Stimulated activated naive B cell treated with anti-CD40 and anti-IgM and Interleukin-4, amounts not matched to agents 10 μg/mL and 1 μg/mL and 100 μg/mL, for 72 hours (primary cell): ENCODE measurements around the gene MYOD1.
A peak's percentile ranks its signal among the peaks of the same experiment; 100 is the strongest.

ENCODE experiments used
- ATAC-seq, 2 donors: fragments of 150-1000 bp; cut with Tn5 transposase; replicated peaks; 2 replicates each; pipeline ENCODE4 v1.10.0; 2021; ENCODE audit warnings: moderate library complexity in 1 of 2
- DNase-seq: peaks from one replicate; pipeline ENCODE4 v3.0.0; 2021
- H3K27ac Mint-ChIP-seq: one replicate; pipeline ENCODE4 v1.8.0; 2022; ENCODE audit warnings: mild to moderate bottlenecking, mixed read lengths
- H3K27me3 Mint-ChIP-seq, 2 donors: one replicate each; pipeline ENCODE4 v1.8.0; 2022; ENCODE audit warnings: mixed read lengths in 2 of 2
- H3K36me3 Mint-ChIP-seq, 2 donors: one replicate each; pipeline ENCODE4 v1.8.0; 2022; ENCODE audit warnings: mixed read lengths in 2 of 2, mild to moderate bottlenecking in 1 of 2
- H3K4me1 Mint-ChIP-seq, 2 donors: one replicate each; pipeline ENCODE4 v1.8.0; 2022; ENCODE audit warnings: mixed read lengths in 2 of 2, mild to moderate bottlenecking in 1 of 2
- H3K4me3 Mint-ChIP-seq, 2 donors: one replicate each; pipeline ENCODE4 v1.8.0; 2022; ENCODE audit warnings: mild to moderate bottlenecking in 2 of 2, mixed read lengths in 2 of 2, moderate library complexity in 1 of 2
- H3K9me3 Mint-ChIP-seq, 2 donors: one replicate each; pipeline ENCODE4 v1.8.0; 2022; ENCODE audit warnings: mixed read lengths in 2 of 2, mild to moderate bottlenecking in 1 of 2

Gene MYOD1

DNA sequence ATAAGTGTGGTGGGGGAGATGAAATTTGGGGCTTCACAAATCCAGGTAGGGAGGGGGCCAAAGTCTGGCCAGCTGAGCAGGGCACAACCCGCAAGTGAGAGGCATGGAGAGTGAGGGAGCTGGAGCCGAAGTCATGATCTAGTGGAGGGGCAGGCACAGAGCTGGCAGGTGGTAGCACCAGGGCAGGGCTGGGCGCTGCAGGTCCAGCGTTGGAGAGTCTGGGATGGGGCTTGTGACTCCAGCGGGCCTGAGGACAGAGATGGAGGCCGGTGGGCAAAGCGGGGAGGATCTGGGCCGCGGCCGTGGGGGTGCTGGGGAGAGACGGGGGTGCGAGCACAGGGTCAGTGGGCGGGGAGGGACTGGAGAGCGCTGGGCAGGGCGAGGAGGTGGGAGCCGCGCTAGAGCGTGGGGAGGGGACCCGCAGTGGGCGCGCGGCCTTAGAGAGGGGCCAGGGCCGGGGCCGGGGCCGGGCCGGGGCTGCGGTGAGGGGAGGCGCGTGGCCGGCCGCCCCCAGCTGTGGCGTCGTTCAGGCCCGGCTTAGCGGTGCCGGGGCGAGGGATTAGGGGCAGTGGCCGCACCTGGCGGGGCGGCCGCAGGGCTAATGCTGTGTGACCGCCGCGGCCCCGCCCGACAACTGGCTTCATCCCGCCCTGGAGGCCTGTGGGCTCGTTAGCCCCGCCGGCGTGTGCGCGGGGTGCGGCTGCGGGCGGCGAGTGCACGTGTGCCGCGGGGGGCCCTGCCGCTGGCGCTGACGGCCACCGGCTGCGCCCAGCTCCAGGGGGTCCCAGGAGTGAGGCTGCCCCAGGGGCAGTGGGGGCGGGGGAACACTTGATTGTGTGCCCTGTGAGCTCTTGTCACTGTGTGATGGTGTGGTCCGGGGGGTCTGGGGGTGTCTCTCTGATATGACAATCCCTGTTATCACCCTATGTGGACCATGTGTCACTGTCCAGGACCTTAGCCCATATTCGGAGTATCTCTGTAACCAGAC is 23.6 kb upstream of the MYOD1 start:
- Mint-ChIP-seq H3K4me1 (peaks cover 4 to 5% of the 10 kb centered on the region in 2 donors), H3K27me3 (peaks cover 42 to 53% of the 10 kb centered on the region in 2 donors), H3K36me3 (no peaks in the 10 kb centered on the region), H3K9me3 (no peaks in the 10 kb centered on the region), H3K27ac (no peak overlapping the region), H3K4me3 (no peak overlapping the region)
- DNase-seq (no peak), ATAC-seq (no peak)

DNA sequence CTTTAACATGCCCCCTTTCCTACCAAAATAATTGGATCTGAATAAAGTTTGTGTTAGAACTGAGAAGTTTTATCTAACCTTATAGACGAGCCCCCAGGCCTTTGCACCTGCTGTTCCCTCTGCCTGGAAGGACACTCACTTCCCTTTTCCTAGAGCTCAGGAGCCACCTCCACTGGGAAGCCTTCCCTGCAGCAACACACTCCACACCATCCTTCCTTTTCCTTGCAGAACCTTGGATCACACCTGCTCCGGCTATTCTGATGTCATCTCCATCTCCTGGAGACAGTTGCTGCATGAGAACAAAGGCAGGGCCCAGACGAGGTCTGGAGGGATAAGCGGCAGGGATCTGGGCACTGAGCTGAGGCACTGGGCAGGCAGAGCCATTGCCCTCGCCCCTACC is 22.6 kb upstream of the MYOD1 start:
- Mint-ChIP-seq H3K9me3 (no peaks in the 10 kb centered on the region), H3K36me3 (no peaks in the 10 kb centered on the region), H3K27me3 (peaks cover 40 to 50% of the 10 kb centered on the region in 2 donors), H3K4me1 (peaks cover 4 to 5% of the 10 kb centered on the region in 2 donors), H3K4me3 (no peak overlapping the region), H3K27ac (no peak overlapping the region)
- no peak for ATAC-seq
- DNase-seq, result no peak

DNA sequence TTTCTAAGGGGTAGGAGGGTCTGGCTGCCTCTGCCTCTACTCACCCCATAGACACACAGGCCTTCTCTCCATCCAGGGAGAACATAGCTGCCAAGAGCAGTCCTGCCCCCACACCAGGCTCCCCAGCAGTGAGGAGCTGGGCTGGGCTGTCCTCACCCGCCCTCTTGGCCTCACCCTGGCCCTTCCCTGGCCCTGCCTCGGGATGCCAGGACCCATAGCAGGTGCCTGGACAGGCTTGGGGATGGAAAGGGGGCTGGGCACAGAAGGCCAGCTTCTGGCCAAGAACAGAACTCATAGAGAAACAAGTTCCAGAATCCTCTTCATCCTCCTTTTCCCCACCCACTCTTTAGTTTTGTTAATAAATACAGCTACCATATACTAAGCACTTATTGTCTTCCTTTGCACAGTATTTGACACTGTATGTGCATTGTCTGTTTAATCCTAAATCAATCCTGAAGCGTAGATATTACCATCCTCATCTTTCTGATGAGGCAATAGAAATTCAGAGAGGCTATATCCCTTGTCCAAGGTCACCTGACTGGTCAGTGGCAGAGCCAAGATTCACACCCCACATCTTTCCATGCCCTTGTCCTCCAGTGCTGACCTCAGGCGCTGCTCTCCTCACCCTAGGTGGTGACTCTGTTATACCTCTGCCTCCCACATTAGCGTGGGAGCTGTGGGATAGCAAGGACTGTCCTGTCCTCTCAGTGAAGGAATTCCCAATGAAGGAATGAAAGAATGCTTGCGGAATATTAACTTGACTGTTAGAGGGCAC is 22.0 kb upstream of the MYOD1 start:
- H3K4me3 Mint-ChIP-seq, result no peak overlapping the region
- H3K27me3 Mint-ChIP-seq, result peaks cover 35 to 44% of the 10 kb centered on the region in 2 donors
- H3K9me3 Mint-ChIP-seq, result no peaks in the 10 kb centered on the region
- H3K36me3 Mint-ChIP-seq, result no peaks in the 10 kb centered on the region
- peaks cover 4 to 5% of the 10 kb centered on the region in 2 donors for H3K4me1 Mint-ChIP-seq
- no peak for ATAC-seq
- H3K27ac Mint-ChIP-seq, result no peak overlapping the region
- DNase-seq, result no peak

DNA sequence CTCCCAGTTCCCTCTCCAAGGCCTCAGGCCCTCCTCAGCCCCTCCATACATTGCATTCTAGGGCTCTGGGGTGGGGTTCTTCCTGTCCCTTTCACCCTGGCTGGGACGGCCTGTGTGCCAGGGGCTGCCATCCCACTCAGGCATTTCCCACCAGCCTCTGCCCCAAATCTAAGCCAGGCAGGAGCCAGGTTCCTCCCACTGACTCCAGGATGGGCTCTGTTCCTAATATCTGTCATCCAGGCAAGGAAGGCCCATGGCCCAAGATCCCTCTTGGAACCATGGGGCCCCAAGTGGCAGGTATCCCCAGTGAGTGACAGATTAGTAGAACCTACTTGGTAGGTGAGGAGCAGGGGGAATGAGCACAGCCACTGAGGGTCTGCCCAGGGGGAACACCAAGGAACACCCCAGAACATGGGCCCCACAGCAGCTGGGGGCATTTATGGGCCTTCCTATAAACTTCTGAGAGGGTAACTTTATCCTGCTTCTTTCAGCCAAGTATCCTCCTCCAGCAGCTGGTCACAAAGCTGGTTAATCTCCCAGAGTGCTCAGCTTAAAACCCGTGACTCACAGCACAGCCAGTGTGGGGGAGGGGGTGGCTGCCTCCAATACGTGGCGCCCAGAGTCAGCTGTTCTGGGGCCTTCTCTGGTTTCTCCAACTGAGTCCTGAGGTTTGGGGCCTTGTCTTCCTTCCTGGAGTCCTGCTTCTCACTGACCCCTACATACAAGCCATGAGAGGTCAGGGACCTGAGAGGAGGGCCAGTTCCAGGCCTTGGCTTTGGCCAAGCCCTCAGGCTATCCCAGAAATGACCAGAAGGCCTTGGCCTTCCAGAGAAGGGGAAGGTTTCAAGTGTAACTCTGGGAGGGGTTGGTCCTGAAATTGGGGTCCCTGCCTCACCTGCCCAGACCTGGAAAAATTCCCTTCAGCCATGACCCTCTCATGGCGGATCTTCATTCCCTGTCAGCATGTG is 19.9 kb upstream of the MYOD1 start:
- no peak for ATAC-seq
- H3K9me3 Mint-ChIP-seq, result peaks cover 6 to 7% of the 10 kb centered on the region in 2 donors
- H3K4me3 Mint-ChIP-seq, result no peak overlapping the region
- no peaks in the 10 kb centered on the region for H3K36me3 Mint-ChIP-seq
- H3K27me3 Mint-ChIP-seq, result peaks cover 29 to 34% of the 10 kb centered on the region in 2 donors
- no peak for DNase-seq
- H3K4me1 Mint-ChIP-seq, result peaks cover 4 to 5% of the 10 kb centered on the region in 2 donors
- H3K27ac Mint-ChIP-seq, result no peak overlapping the region

DNA sequence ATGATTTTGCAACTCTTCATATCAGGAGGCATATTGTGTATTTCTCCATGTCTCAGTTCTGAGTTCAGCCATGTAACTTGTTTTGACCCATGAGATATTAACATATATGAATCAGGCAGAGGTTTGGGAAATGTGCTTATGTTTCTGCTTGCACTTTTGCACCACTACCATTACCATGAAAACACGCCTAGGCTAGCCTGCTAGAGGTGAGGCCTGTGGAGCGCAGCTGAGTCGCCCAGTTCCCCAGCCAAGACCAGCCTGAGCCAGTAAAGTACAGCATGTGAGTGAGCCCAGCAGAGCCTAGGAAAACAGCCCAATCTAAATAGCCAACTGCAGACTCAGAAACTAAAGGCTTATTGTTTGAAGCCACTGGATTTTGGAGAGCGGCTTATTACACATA is 18.4 kb upstream of the MYOD1 start:
- peaks cover 6 to 7% of the 10 kb centered on the region in 2 donors for H3K9me3 Mint-ChIP-seq
- no peak overlapping the region for H3K27ac Mint-ChIP-seq
- no peak overlapping the region for H3K4me3 Mint-ChIP-seq
- no peaks in the 10 kb centered on the region for H3K36me3 Mint-ChIP-seq
- peaks cover 25 to 26% of the 10 kb centered on the region in 2 donors for H3K27me3 Mint-ChIP-seq
- ATAC-seq (no peak), DNase-seq (no peak)
- H3K4me1 Mint-ChIP-seq, result no peaks in the 10 kb centered on the region

DNA sequence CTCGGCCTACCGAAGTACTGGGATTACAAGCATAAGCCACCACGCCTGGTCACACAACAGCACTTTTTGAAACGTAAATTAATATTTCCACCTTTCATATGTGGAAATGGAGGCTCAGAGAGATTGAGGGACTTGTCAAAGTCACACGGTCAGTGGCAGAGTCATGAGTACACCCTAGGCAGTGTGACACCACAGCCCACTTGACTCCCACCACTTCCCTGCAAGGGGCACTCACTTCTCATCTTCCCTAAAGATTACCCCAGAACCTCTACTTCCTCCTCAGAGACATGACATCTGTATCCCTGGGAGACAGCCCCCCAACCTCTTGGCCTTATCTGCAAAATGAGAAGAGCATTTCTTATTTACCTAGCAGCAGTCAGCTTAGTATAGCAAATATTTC is 16.5 kb upstream of the MYOD1 start:
- Mint-ChIP-seq H3K4me1 (no peaks in the 10 kb centered on the region), H3K27ac (no peak overlapping the region), H3K36me3 (no peaks in the 10 kb centered on the region), H3K4me3 (no peak overlapping the region), H3K27me3 (peaks cover 12 to 13% of the 10 kb centered on the region in 2 donors), H3K9me3 (peaks cover 6 to 7% of the 10 kb centered on the region in 2 donors)
- ATAC-seq (no peak), DNase-seq (no peak)

DNA sequence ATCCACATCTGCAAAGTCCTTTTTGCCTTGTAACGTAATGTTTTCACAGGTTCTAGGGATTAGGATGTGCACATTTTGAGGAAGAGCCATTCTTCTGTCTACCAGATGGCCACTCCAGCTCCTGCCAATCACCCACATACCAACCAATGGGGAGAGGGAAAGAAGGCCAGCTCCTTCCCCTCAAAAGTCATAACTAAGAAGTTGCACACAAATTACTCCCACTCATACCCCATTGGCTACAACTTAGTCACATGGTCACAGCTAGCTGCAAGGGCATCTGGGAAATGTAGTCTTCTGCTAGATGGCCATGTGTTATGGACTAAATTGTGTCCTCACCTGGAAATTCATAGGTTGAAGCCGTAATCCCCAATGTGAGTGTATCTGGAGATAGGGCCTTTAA is 15.4 kb upstream of the MYOD1 start:
- no peaks in the 10 kb centered on the region for H3K36me3 Mint-ChIP-seq
- ATAC-seq, result peak in 1 of 2 donors; percentile 56
- no peak overlapping the region for H3K27ac Mint-ChIP-seq
- H3K4me3 Mint-ChIP-seq, result no peak overlapping the region
- peaks cover 7 to 13% of the 10 kb centered on the region in 2 donors for H3K27me3 Mint-ChIP-seq
- DNase-seq, result no peak
- H3K9me3 Mint-ChIP-seq, result peaks cover 6 to 7% of the 10 kb centered on the region in 2 donors
- H3K4me1 Mint-ChIP-seq, result no peaks in the 10 kb centered on the region

DNA sequence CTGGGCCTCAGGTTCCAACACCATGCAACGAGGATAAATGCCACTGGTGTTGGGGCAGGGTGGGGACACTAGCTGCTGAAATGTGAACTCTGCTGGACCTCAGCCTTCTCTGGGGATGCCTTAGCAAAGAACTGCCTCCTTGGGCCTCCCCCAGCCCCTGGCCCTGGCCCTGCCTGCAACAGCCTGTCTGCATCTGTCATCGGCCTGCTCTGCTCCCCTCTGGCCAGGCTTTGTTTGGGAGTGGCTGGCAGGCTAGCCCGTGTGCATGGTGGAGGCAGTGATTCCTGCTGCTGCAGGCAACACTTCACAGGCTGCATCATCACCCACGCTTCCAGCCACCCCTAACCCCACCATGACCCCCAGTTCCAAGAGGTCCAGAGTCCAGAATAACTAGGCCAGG is 11.5 kb upstream of the MYOD1 start:
- Mint-ChIP-seq H3K4me3 (no peak overlapping the region), H3K36me3 (no peaks in the 10 kb centered on the region), H3K4me1 (no peaks in the 10 kb centered on the region)

DNA sequence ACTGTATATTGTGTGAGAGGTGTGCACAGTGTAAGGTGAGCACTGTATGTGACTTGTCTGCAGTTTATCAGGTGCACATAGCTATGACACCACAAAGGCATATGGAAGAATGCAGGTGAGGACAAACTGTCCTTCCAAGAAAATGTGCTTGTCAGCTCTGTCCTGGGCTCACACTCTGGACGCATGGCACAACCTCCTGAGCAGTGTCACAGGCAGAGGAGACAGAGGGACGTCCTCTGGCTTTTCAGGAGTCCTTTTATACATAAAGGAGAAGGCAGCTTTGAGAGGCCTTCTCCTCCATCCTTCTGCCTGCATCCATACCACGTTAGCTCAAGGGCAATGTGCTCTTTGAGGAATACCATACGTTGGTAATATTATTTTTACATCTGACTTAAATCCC is 7.5 kb upstream of the MYOD1 start:
- no peak overlapping the region for H3K4me3 Mint-ChIP-seq
- ATAC-seq, result no peak
- no peaks in the 10 kb centered on the region for H3K4me1 Mint-ChIP-seq
- DNase-seq, result no peak
- no peak overlapping the region for H3K27ac Mint-ChIP-seq
- no peaks in the 10 kb centered on the region for H3K36me3 Mint-ChIP-seq
- H3K9me3 Mint-ChIP-seq, result no peaks in the 10 kb centered on the region
- peaks cover 8 to 10% of the 10 kb centered on the region in 2 donors for H3K27me3 Mint-ChIP-seq

More for the DNA sequence above, 11.5 kb upstream of the MYOD1 start:
- no peak overlapping the region for H3K27ac Mint-ChIP-seq
- no peak for ATAC-seq
- peaks cover 6 to 7% of the 10 kb centered on the region in 2 donors for H3K9me3 Mint-ChIP-seq
- H3K27me3 Mint-ChIP-seq, result peaks cover 7 to 13% of the 10 kb centered on the region in 2 donors
- no peak for DNase-seq

DNA sequence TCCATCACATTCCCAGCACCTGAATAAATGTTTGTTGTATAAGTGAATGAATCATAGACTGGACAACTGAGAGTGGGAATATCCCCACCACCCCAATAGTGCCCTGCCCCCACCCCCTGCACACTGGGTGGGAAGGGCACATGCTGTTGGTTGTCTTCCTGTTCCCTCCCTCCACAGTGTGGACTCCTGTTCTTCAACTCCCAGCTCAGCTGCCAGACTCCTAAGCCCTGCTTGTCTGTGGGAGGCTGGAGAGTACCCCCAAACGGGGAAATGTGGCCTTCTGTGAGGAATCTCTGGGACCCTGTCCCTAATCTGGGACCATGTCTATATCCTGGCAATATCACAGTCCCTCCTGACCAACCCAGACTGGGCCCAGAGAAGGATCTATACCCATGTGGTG is 5.5 kb upstream of the MYOD1 start:
- no peaks in the 10 kb centered on the region for H3K36me3 Mint-ChIP-seq
- no peaks in the 10 kb centered on the region for H3K4me1 Mint-ChIP-seq
- H3K9me3 Mint-ChIP-seq, result no peaks in the 10 kb centered on the region
- ATAC-seq, result no peak
- H3K4me3 Mint-ChIP-seq, result no peak overlapping the region
- DNase-seq, result no peak
- H3K27ac Mint-ChIP-seq, result no peak overlapping the region
- H3K27me3 Mint-ChIP-seq, result peaks cover 10 to 14% of the 10 kb centered on the region in 2 donors

DNA sequence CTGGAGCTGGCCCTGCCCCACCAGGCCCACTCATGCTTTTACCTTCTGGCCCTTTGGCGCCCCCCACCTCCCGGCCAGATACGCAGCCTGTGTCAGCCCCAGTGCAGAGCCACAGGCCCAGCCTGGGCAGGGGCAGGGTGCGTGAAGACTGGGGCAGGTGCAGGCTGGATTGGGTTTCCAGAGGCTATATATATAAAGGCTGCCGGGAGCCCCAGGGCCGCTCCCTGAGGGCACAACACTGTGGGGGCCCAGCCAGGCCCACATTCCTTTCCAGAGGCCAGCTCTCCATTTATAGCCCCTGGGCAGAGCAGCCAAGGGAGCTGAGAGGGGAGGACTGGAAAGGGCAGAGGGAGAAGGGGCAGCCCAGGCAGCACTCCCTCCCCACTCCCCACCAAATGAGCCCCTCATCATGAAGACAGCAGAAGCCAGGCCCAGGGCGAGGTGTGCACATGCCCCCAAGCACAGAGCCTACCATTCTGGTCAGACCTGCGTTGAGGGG is 5.0 kb upstream of the MYOD1 start:
- no peaks in the 10 kb centered on the region for H3K36me3 Mint-ChIP-seq
- DNase-seq (no peak), ATAC-seq (no peak)
- no peaks in the 10 kb centered on the region for H3K4me1 Mint-ChIP-seq
- H3K27me3 Mint-ChIP-seq, result peaks cover 10 to 17% of the 10 kb centered on the region in 2 donors
- H3K4me3 Mint-ChIP-seq, result no peak overlapping the region
- no peaks in the 10 kb centered on the region for H3K9me3 Mint-ChIP-seq
- H3K27ac Mint-ChIP-seq, result no peak overlapping the region

DNA sequence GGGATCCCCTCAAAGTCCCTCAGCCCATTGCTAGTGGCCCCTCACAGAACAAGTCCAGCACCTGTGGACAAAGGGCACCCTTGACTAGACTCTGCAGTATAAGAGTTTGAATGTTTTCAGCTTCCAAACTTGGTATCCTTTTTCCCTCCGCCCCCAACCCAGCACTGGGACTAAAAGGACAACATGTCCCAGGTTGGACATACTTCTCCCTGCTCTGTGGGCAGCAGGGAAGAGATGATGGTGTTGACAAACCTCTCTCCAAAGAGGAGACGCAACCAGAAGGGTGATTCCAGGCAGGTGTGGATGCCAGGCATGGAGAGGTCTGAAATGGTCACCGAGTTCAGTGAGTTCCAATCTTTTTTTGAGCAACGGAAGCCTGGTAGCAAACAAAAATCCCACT is 4.5 kb upstream of the MYOD1 start:
- Mint-ChIP-seq H3K27ac (no peak overlapping the region), H3K9me3 (no peaks in the 10 kb centered on the region), H3K27me3 (peaks cover 15 to 17% of the 10 kb centered on the region in 2 donors), H3K36me3 (no peaks in the 10 kb centered on the region), H3K4me3 (no peak overlapping the region), H3K4me1 (no peaks in the 10 kb centered on the region)
- ATAC-seq, result no peak
- no peak for DNase-seq

DNA sequence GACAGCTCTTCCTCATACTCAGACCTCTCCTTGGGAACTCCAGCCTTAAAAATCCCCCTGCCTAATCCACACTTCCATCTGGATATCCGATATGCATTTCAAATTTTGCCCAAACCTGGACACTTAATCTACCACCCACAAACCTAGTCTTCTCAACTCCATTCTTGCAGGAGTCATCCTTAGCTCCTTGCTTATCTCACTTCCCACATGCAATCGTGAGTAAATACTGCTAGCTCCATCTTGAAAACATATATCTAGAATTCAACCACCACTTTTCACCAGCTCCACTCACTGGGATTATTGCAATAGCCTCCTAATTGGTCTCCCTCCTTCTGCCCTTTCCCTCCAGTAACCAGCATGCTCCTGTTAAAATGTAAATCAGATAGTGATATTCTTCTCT is 2.6 kb upstream of the MYOD1 start:
- no peak overlapping the region for H3K27ac Mint-ChIP-seq
- H3K4me3 Mint-ChIP-seq, result no peak overlapping the region
- no peaks in the 10 kb centered on the region for H3K4me1 Mint-ChIP-seq
- ATAC-seq, result no peak
- no peaks in the 10 kb centered on the region for H3K9me3 Mint-ChIP-seq
- H3K36me3 Mint-ChIP-seq, result no peaks in the 10 kb centered on the region
- H3K27me3 Mint-ChIP-seq, result peaks cover 17 to 23% of the 10 kb centered on the region in 2 donors
- DNase-seq, result no peak
